GM21825 (cell line): Measurements from ENCODE around the gene SH3BGR.
"Not testable (repeated sequence)": the region's sequence is repeated elsewhere in the genome, so short reads cannot be mapped to it uniquely, and the experiment has no call there.

Experiments used
- ATAC-seq: cut with Tn5 transposase; IDR thresholded peaks from one replicate; pipeline ENCODE4 v1.9.1; 2021; ENCODE audit warnings: mild to moderate bottlenecking, moderate library complexity; ENCODE audit not compliant: unreplicated experiment

The SH3BGR gene

DNA sequence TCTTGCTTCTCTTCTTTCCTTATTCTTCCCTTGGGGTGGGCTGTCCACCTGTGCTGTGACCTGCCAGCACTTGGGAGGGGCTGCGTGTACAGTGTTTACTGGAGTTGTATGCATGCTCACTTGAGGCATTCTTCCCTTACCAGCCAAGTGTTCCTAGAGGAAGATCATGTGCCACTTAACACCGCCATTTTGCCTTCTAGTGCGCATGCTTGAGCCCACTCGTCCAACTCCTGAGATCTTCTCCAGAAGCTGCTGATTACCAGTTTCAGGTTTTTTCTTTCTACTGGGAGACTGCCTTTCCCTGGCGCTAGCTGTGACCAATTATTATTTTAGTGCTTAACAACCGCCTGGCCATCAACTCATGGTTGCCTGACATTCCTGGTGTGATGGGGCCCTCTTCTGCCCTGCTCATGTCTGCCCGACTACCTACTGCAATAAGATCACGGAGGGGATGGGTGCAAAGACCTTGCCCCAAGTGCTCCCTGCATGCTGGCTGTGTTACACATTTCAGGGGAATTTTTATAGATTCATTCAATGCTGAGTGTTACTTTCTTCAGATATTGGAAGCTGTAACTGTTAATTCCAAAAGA lies 86.8 kb downstream of the SH3BGR start:
- no peak for ATAC-seq

DNA sequence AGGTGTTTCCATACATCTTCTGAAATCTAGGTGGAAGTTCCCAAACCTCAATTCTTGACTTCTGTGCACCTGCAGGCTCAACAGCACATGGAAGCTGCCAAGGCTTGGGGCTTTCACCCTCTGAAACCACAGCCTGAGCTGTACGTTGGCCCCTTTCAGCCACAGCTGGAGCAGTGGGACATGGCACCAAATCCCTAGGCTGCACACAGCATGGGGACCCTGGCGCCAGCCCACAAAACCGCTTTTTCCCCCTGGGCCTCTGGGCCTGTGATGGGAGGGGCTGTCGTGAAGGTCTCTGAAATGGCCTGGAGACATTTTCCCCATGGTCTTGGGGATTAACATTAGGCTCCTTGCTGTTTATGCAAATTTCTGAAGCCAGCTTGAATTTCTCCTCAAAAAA lies 88.6 kb downstream of the SH3BGR start:
- ATAC-seq = not testable (repeated sequence)

DNA sequence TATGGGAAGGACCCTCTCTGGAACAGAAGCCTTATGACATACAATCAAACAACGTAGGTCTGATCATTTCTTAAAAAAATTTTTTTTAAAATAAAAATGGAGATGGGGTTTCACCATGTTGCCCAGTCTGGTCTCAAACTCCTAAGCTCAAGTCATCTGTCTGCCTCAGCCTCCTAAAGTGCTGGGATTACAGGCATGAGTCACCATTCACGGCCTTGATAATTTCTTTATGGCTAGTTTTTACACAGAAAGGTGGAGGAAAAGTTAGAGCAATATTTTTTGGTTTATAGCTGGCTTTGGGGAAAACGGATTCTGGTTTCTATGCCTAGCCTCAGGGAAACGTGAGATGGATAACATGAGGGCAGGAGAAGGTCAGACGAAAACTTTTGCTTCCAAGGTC lies 91.0 kb downstream of the SH3BGR start:
- no peak for ATAC-seq

DNA sequence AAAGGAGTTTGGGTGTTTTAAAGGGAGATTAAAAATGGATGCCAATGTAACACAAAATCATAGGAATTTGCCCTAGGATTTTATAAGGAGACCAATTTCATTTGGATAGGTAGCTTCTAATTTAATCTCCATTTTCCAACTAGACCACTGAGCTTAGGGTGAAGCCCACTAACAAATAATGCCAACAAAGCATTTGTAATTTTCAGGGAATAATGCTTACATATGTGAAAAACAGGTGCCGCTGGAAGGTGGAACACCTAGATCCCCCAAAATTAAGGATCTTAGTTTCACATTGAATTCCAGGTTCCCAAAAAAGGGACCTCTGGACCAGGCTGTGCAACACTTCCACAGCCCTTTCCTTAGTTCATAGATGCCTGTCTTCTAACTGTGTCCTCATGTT lies 94.8 kb downstream of the SH3BGR start:
- ATAC-seq = no peak

DNA sequence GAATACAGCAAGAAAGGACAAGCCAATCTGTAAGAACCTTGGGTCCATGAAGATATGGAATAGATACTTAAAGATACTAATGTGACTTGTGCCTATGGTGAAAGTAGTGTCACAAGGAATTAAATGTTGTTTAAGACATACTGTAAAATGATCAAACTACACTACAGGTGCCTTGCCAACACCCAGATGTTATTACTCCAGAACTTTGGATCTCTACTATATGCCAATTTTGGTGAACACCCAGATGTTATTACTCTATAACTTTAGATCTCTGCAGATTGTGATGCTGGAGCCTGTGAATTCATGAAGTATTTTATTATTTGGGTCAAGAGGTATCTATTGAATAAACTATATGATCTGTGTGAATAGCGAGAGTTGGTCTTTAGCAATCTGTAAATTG lies 101.1 kb downstream of the SH3BGR start:
- ATAC-seq = no peak

DNA sequence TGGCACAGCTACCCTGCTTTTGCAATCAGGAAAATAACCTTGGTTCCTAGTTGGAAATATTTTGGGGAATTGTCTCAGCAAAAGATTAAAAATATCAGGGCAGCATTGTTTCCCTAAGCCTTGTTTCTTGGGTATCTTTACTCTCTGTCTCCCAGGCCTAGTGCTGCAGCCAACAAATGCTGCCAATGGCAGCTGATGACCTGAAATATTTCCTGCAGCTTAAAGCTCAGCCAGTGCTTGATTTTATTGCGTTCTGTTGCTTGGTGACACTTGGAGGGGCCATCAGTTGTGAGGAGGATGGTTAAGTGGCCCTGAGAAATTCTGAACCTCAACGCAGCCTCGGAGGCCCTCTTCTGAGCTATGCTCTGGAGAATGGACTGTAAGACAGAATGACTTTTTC lies 101.6 kb downstream of the SH3BGR start:
- no peak for ATAC-seq

DNA sequence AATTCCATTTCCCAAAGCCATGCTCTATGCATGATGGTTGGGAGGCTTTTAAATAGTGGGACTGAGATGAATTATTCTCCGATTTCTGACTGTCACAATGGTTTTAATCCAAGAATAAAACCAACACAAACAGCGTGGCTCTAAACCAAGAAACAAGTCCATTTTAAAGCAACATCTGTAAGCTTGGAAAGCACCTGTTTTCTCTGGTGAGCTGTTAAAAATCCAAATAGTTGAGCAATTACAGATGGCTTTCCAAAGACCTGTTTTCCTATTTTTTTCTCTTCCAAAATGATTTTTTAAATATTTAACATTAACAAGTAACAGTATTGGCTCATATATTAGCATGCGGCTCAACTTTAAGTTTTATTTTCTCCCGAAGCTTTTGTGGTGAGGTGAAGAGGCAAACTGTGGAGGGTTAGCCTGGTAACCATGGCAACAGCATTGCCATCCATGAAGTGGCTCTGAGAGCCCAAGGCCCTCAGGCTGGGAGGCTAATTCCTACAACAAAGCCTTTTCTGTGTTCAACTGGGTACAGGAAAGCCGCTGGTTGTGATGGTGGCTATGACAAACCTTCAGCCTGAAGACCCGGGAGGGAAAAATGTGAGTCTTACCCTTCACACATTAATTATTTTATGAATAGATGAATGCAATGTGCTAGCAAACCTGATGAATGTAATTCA lies 104.3 kb downstream of the SH3BGR start:
- ATAC-seq = no peak

DNA sequence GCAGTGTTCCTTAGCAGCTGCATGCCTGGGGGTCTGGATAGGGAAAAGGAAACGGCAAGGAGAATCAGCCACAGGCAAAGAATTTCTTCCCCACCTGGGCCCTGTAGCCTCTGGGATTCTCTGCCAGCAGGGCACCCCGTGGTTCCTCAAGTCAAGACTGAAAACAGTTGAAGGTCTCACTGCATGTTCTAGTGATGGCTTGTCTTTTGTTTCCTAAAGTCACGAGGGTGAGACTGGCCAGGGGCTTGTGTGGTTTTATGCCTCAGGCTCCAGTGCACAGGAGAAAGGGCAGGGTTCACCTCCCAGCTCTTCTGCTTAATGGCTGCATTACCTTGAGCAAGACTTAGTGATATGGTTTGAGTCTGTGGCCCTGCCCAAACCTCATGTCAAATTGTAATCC lies 107.7 kb downstream of the SH3BGR start:
- ATAC-seq = no peak

DNA sequence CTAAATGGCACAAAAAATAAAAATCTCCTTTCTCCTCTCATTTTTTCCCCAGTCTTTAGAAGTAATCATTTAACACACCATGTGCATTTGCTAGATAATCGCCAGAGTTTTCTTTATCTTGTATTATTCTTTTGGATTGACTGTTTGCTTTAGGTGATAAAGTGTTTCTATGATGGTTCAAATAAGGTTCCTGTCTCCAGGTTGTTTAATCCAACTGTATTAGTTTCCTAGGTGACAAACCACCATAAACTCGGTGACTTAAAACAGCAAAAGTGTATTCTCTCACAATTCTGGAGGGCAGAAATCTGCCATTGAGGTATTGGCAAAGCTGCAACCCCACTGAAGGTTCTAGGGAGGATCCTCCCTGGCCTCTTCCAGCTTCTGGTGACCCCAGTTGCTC lies 109.4 kb downstream of the SH3BGR start:
- no peak for ATAC-seq

DNA sequence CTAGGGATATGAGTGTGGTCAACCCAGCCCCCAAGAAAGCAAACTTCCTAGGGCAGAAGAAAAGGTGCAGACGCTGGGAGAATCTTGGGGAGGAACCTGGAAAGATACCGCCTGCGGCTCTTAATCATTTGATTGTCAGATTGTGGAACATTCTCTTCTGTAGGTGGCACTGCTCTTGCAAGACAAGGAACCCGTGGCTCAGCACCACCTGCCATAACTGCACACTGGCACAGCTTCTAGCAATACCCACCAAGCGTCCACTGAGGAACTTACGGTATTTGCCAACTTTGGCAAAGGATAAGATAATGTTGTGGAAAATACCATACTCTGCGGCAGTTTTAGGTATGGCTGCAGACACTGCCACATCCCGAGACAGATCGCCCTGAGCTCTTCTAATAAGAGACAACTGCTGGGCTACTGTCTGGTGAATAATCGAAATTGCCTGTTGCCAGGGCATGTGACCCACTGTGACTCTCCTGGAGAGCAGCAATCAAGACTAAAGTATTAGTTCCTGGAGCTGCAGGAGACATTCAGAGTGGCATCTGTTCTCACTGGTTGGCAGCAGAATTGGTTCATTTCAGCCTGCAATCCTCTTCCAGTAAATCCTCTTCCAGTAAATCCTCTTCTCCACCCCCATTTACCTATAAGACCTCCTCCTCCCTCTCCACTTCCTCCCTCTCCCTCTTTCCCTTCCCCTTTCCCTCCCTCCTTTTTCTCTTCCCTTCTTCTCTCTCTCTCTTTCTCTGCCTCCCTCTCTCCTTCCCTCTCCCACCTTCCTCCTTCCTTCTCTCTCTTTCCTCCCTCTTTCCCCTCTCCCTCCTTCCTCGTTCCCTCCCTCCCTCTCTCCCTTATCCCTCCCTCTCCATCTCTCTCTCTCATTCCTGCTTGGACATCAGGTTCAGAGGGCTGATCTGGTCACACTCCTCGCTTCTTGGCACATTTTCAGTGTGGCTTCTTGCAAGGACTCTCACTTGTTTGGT lies 111.3 kb downstream of the SH3BGR start:
- ATAC-seq = no peak

DNA sequence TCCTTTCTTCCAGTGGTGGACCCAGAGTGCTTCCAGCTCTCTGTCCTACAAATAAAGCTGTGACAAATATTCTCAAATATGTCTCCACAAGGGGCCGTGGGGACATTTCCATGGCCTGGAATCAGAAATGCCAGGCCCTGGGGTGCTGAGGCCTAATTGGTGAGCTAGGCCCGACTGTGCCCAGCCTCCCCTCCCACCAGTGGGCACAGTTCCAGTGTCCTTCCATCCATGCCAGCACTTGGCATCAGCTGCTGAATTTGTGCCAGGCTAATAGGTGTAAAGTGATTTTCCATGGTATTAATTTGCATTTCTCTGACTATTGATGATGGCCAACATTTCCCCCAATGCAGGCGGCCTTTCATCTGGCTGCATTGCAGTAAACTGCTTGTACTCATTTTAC lies 112.4 kb downstream of the SH3BGR start:
- no peak for ATAC-seq
